AG10803 (cell line): ENCODE results near the gene ABLIM3.
"Not testable (repeated sequence)": the region's sequence is repeated elsewhere in the genome, so short reads cannot be mapped to it uniquely, and the experiment has no call there.

Experiments used
- DNase-seq: peaks from one replicate; pipeline ENCODE4 v3.0.0; 2010; ENCODE audit warnings: low read depth
- H3K4me3 ChIP-seq: 2 replicates; pipeline ENCODE4 v1.5.1; 2011; ENCODE audit warnings: mild to moderate bottlenecking, low read length, control low read depth
- CTCF ChIP-seq: conservative IDR thresholded peaks from 2 replicates; pipeline ENCODE4 v1.5.1; 2011; ENCODE audit warnings: mild to moderate bottlenecking, low read length, control low read depth, inconsistent platforms

The ABLIM3 gene

GRCh38 chr5:149265597-149265996 lies 124.3 kb downstream of the ABLIM3 start:
- DNase-seq: peak; percentile 72
- H3K4me3 ChIP-seq: no peak overlapping the region
- TF ChIP-seq CTCF: peak; percentile 57

GRCh38 chr5:149267241-149267973 lies 126.1 kb downstream of the ABLIM3 start:
- DNase-seq: no peak

GRCh38 chr5:149268928-149269557 lies 127.8 kb downstream of the ABLIM3 start:
- peak; percentile 60 for DNase-seq
- TF ChIP-seq CTCF: peak; percentile 78
- H3K4me3 ChIP-seq: no peak overlapping the region

More at GRCh38 chr5:149267241-149267973, 126.1 kb downstream of the ABLIM3 start:
- no peak overlapping the region for H3K4me3 ChIP-seq
- TF ChIP-seq CTCF: no peak

- no peak for TF ChIP-seq CTCF
- no peak for DNase-seq
- H3K4me3 ChIP-seq: peak overlapping the region; percentile 68
These were observed 130.0 kb downstream of the ABLIM3 start for GRCh38 chr5:149271195-149271715.

- peak within 1 kb of the TSS; percentile 68 for H3K4me3 ChIP-seq
- no peak for TF ChIP-seq CTCF
- peak; percentile 49 for DNase-seq
These were observed 130.6 kb downstream of the ABLIM3 start, which contains the start of gene AFAP1L1 for GRCh38 chr5:149271716-149272563. AFAP1L1 (plus strand) TSS chr5:149271859; CDS start chr5:149271969, 110 bp downstream.

- not testable (repeated sequence) for DNase-seq, H3K4me3 ChIP-seq
These were observed 131.5 kb downstream of the ABLIM3 start for GRCh38 chr5:149272781-149273180.

- DNase-seq: no peak
- H3K4me3 ChIP-seq: no peak overlapping the region
- TF ChIP-seq CTCF: no peak
These were observed 131.9 kb downstream of the ABLIM3 start for GRCh38 chr5:149273237-149273636.
